ES-I3 (cell line): ENCODE measurements around the gene AFAP1.

Source experiments
- H3K36me3 ChIP-seq: 2 replicates; pipeline ENCODE4 v1.6.1; 2013; ENCODE audit warnings: mild to moderate bottlenecking, low read length, control low read depth, moderate library complexity; ENCODE audit not compliant: insufficient read depth
- H3K4me1 ChIP-seq: 2 replicates; pipeline ENCODE4 v1.6.1; 2013; ENCODE audit warnings: mild to moderate bottlenecking, control low read depth, low read length; ENCODE audit not compliant: insufficient read depth
- H3K9ac ChIP-seq: 2 replicates; pipeline ENCODE4 v1.6.1; 2013; ENCODE audit warnings: low read depth, mild to moderate bottlenecking, low read length, moderate library complexity
- H3K9me3 ChIP-seq: 2 replicates; pipeline ENCODE4 v1.6.1; 2013; ENCODE audit warnings: mild to moderate bottlenecking, low read length, moderate library complexity; ENCODE audit not compliant: control insufficient read depth, insufficient read depth

Gene AFAP1

DNA sequence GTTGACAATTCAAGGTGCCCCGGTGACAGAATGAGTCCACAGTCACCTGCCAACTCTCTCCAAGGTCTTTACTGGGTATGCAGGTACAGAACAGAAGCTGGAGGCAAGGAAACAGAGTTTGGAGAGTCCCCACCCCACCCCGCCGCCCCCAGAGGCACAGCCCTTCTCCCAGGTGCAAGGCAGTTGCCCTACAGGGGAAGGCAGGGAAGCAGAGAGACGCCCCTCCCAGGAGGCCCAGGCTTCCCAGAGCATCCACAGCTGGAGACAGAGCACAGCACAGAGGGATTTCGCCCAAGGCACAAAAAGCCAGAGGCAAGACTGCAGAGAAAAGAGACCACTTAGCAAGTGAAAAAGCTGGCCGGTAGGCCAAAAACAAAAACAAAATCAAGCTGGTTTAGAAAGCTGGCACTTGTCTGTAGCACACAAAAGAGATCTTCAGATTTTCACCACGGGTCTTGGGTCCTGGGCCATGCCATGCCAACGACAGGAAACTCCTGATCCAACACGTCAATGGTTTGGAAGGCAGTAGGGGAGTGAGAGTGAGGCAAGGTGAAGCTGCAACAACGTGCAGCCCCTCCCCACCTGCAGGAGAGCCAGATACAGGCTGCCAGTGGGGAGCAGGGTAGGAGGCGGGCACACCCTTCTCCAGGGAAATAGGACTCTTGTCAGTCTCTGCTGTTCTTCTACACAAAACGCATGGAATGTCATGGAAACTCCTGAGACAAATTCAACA, 113.3 kb downstream of the AFAP1 start:
- Histone ChIP-seq H3K9me3 (no peaks in the 10 kb centered on the region), H3K4me1 (peaks cover 25% of the 10 kb centered on the region), H3K36me3 (peaks cover 5% of the 10 kb centered on the region; the same call in 1 of the 2 replicates), H3K9ac (no peak overlapping the region)

DNA sequence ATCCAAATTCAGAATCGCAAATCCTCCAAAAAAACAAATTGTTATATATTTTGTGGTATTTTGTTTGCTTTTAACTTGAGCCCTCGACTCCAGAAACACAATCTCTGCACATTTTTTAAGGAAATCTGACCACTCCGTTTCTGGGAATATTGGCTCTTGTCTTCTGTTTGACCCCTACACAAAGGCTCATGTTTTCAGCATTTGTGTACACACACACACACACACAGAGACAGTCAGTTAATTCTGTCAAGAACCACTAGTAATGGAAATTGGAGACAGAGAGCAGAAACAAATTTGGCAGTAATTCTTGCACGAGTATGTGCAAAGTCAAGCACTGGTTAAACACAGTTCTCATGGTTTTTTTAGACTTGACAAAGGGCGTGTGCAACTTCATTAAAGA, 115.4 kb downstream of the AFAP1 start:
- Histone ChIP-seq H3K36me3 (peaks cover 12% of the 10 kb centered on the region), H3K9ac (no peak overlapping the region), H3K9me3 (no peaks in the 10 kb centered on the region), H3K4me1 (peaks cover 25% of the 10 kb centered on the region)

DNA sequence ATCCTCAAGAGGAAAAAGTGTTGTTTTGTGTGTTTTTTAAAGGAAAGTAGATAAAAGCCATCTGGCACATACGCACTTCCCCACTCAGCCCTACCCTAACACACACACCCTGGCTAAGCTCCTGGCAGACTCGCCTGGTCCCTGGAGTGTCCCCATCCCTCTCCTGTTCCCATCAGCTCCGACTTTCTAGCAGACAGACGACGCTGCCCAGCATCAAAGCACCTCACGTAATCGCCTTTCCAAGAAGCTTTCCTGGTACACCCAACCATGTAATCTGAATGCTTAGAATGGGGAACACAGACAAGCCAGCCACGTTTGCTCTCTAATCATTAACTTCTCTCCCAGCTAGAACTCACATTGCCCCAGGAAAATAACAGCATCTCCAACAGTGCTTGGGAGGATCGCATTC, 116.2 kb downstream of the AFAP1 start:
- H3K36me3 ChIP-seq: peaks cover 12% of the 10 kb centered on the region
- H3K4me1 ChIP-seq: peaks cover 22% of the 10 kb centered on the region
- H3K9ac ChIP-seq: no peak overlapping the region
- H3K9me3 ChIP-seq: no peaks in the 10 kb centered on the region

DNA sequence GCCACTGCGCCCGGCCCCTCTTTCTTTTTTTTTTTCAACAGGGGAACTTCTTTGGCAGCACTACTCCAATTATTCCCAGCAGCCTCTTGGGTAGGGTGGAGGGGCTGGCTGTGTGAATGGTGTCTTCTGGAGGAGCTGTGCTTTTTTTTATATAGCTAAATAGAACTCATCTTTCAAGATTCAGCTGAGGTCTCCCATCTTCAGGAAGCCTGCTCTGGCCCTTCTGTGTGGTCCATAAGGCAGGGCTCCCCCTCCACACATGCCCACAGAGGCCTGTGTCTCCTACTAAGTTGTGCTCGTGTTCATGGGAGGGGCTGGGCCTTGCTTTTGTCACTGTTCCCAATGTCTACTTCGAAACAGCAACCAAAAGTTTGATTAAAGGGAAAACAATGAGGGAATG, 116.8 kb downstream of the AFAP1 start:
- Histone ChIP-seq H3K9ac (no peak overlapping the region), H3K9me3 (no peaks in the 10 kb centered on the region), H3K4me1 (peaks cover 19% of the 10 kb centered on the region), H3K36me3 (peaks cover 15% of the 10 kb centered on the region)

DNA sequence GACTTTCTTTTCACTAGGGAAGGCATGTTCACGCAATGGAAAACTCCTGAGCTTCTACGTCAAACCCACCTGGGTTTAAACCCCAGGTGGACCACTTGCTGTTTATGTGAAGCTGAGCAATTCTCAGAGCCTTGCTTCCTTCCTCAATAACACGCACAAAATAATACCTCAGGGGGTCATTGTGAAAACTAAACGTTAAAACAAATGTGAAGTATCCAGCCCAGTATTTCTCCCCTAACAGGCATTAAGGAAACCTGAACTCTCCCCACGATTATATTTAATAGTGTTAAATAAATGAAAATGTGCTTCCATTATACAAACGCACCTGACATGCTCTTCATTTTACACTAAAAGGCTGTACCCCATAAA, 117.5 kb downstream of the AFAP1 start:
- Histone ChIP-seq H3K36me3 (peaks cover 10% of the 10 kb centered on the region; the same call in 1 of the 2 replicates), H3K9ac (no peak overlapping the region), H3K9me3 (no peaks in the 10 kb centered on the region), H3K4me1 (peaks cover 18% of the 10 kb centered on the region)

DNA sequence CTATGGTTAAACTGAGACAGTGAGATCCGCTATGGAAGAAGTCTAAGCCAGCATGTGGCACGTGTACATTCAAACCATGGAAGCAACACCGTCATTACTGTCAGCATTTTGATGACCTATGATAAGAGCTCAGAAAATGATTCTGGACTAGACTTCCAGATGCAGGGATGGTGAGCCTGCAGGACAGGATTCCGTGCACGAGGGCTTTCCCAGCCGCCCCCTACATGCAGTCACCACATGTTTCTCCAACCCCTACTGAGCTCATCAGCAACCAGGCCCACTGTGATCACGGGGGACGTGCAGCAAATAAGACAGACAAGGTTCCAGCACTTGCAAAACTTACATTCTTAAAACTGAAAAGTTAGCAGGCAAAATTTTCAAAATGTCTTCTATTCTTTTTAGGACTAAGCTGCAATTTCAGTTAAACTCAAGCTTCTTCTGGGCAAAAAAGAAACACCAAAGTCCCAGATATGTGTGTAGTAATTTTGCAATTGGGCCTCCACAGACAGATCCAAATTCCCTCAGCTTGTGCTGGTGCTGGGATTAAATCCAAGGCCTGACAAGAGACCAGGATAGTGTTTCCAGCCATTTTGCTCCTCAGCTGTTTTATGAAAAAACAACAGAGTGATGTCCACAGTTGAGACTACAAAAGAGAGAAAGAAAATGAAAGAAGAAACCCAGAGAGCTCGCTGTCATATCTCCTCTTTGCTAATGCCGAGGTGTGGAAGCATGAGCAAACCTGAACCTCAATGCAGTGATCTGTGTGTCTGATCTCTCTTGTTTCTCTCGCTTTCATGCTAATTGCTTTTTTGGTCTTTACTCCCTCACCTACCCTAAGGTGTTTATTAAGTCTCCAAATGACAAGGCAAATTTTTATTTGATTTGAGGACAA, 118.2 kb downstream of the AFAP1 start:
- H3K36me3 ChIP-seq: peaks cover 10% of the 10 kb centered on the region; the same call in 1 of the 2 replicates
- H3K4me1 ChIP-seq: peaks cover 12% of the 10 kb centered on the region

DNA sequence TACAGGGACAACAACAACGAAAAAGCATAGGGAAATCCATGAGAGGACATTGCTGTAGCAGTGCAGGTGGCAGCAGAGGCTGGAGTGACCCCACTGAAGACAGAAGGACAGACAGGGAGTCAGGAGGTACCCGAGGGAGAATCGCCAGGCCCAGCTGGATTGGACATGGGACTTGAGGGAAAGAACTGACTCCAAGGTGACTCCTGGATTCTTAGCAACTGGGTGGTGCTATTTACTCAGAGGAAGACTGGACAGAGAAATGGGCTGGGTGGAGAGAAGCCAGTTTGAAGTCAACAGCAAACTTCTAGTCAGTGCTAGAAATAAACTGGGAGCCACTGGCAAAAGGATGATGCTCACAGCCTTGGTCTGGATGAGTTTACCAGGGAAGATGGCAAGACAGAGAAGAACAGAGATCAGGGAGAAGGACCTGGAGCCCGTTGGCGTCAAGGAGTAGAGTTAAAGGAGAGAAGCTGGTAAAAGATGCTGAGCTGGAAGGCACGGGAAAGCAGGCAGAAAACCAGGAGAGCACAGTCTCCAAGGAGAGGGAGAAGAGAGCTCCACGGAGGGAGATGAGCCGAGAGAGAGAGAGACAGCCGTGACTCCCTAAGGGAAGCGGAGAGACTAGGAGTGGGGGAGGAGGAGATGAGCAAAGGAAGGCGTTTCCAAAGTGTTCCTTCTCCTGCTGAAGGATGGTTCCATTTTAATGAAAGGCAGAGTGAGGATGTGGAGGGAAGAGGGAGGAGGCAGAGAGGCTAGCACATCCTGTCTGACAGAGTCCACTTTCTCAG, 119.4 kb downstream of the AFAP1 start:
- H3K9ac ChIP-seq: no peak overlapping the region
- no peaks in the 10 kb centered on the region for H3K9me3 ChIP-seq
- peaks cover 1% of the 10 kb centered on the region; the same call in 1 of the 2 replicates for H3K4me1 ChIP-seq
- peaks cover 19% of the 10 kb centered on the region; the same call in 1 of the 2 replicates for H3K36me3 ChIP-seq

More for the DNA sequence above, 118.2 kb downstream of the AFAP1 start:
- Histone ChIP-seq H3K9ac (no peak overlapping the region), H3K9me3 (no peaks in the 10 kb centered on the region)

DNA sequence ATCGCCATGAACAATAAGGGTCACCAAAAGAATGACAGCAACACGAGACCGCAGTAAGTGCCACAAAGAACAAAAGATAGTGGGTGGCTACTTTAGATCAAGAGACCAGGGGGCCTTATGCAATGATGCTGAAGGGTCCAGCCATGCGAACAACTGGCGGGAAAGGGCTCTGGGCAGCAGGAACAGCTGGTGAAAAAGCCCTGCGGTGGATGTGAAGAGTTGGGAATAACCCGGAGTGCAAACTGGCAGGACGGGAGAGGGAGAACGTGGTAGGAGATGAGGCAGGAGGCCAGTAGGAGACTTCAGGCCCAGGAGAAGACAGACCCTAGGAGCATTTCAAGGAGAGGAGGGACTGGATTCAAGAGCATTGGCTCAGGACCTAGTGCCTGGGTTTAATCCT, 120.2 kb downstream of the AFAP1 start:
- Histone ChIP-seq H3K9me3 (no peaks in the 10 kb centered on the region), H3K36me3 (peaks cover 26% of the 10 kb centered on the region), H3K9ac (no peak overlapping the region), H3K4me1 (no peaks in the 10 kb centered on the region; the same call in 1 of the 2 replicates)

DNA sequence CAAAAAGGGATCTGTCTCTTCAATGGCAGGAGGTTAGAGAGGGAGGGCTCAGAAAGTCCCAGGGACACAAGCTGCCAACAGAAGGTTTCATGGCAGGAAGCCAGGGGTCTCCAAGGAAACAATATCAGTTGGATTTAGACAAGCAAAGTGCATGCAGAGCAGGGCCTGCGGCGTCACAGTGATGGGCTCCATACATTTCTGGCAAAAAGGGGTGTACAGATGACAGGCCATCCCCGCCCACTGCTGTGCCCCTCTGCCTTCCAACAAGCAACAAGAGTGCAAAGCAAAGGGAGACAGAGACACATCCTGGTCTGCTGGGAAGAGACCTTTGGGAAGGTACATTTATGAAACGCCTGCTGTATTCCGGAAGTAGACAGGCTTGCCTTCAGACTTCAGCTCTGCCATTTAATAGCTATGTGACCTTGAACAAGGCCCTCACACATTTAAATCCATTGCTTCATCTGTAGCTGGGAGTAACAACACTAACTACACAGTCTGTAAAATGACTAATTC, 121.2 kb downstream of the AFAP1 start:
- H3K36me3 ChIP-seq: peaks cover 32% of the 10 kb centered on the region
- H3K9me3 ChIP-seq: no peaks in the 10 kb centered on the region
- H3K9ac ChIP-seq: no peak overlapping the region
- no peaks in the 10 kb centered on the region; the same call in 1 of the 2 replicates for H3K4me1 ChIP-seq

DNA sequence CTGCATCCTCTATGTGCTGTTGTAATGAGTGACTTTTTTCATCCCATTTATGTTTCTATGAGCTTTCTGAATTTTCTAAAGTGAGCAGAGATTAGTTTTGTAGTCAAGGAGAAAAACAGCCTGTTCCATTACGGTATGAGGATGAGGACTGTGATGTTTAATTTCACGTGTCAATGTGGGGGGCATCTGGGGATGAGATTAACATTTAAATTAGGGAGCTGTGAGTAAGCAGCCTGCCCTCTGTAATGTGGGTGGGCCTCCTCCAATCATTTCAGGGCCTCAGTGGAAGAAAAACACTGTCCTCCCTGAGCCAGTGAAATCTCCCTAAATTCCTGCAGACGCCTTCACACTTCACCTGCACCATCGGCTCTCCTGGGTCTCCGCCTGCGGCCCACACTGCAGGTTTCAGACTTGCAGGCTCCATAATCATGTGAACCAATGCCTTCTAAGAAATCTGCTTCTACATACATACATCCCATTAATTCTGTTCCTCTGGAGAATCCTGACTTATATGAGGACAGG, 121.7 kb downstream of the AFAP1 start:
- no peaks in the 10 kb centered on the region for H3K9me3 ChIP-seq
- H3K36me3 ChIP-seq: peaks cover 36% of the 10 kb centered on the region
- H3K4me1 ChIP-seq: no peaks in the 10 kb centered on the region; the same call in 1 of the 2 replicates
- H3K9ac ChIP-seq: no peak overlapping the region

DNA sequence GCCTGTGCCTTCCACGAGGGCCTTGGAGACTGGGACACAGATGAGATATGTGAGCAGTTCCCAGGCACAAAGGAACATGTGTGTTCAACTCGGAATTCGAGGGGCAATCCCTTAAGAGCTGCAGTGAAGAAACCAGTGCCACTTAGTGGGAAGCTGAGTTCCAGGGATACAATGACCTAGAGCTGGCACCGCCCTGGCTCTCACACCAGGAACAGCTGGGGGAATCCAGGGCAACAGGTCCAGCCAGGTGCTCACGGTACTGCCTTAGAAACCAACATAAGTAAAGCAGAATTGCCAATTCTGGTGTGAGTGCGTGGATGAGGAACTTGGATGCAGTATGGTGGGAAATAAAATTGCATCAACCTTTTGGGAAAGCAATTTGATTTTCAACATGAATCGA, 122.9 kb downstream of the AFAP1 start:
- no peaks in the 10 kb centered on the region for H3K9me3 ChIP-seq
- H3K4me1 ChIP-seq: no peaks in the 10 kb centered on the region
- peaks cover 42% of the 10 kb centered on the region for H3K36me3 ChIP-seq
- H3K9ac ChIP-seq: no peak overlapping the region

DNA sequence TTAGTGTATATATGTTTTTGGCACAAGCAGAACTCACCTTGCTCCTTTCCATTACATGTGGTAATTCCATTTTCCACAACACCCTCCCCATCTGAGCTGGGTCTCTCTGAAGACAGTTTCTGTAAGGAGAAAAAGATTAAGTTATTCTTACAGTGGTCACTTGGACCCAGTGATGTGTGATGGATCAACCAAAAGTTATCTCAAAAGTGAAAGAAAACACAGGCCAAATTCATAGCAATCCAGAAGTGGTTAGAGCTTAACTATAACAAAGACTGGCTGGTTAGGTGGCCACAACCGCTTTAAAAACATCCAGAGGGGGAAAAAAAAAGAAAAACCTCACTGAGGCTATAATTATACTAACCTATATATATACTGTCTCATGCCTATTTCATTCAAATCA, 123.7 kb downstream of the AFAP1 start:
- Histone ChIP-seq H3K9me3 (no peaks in the 10 kb centered on the region), H3K36me3 (peaks cover 38% of the 10 kb centered on the region), H3K9ac (no peak overlapping the region), H3K4me1 (no peaks in the 10 kb centered on the region)

DNA sequence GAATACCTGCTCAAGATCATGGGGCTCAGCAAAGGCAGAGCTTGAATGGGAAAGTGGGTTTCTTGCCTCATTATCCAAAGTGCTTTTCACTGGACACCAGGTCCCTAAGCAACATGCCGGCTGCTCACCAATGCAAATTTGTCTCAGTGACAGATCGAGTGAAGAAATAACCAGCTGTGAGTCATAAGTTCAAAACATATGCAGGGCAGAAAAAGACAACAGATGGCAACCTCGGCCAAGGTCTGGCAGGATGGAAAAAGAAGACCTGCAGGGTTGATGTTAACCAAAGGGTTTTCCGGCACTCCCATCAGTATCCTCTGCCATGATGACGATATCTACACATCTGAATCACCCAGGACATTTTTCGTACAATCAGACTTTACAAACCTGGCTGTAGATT, 124.1 kb downstream of the AFAP1 start:
- H3K9ac ChIP-seq: no peak overlapping the region
- no peaks in the 10 kb centered on the region for H3K9me3 ChIP-seq
- H3K36me3 ChIP-seq: peaks cover 38% of the 10 kb centered on the region
- no peaks in the 10 kb centered on the region for H3K4me1 ChIP-seq

DNA sequence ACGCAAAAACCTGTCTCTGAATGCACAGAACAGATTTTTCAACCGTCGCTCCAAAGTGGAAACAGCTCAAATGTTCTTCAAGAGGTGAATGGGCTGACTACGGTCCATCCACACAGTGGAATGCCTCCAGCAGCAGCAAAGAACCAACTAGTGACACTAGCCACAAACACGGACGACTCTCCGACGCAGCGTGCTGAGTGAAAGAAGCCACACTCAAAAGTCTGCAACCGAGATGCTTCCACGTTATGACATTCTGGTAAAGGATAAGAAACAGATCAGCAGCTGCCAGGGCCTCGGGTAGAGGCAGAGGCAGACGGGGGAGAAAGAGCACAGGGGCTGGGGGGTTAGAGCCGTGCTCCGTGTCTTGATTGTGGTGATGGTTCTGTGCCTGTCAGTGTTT, 125.2 kb downstream of the AFAP1 start:
- no peaks in the 10 kb centered on the region for H3K4me1 ChIP-seq
- H3K9me3 ChIP-seq: no peaks in the 10 kb centered on the region
- no peak overlapping the region for H3K9ac ChIP-seq

More for the DNA sequence above, 125.2 kb downstream of the AFAP1 start:
- H3K36me3 ChIP-seq: peaks cover 36% of the 10 kb centered on the region
